Non-pigmented ciliary epithelial cell (primary cell): ENCODE data around the gene RIMBP3C.
"Not testable (repeated sequence)": the region's sequence is repeated elsewhere in the genome, so short reads cannot be mapped to it uniquely, and the experiment has no call there.

Experiments used
- DNase-seq: peaks from one replicate; pipeline ENCODE4 v3.0.0-alpha.2; 2010; ENCODE audit warnings: low read depth

The RIMBP3C gene

DNA sequence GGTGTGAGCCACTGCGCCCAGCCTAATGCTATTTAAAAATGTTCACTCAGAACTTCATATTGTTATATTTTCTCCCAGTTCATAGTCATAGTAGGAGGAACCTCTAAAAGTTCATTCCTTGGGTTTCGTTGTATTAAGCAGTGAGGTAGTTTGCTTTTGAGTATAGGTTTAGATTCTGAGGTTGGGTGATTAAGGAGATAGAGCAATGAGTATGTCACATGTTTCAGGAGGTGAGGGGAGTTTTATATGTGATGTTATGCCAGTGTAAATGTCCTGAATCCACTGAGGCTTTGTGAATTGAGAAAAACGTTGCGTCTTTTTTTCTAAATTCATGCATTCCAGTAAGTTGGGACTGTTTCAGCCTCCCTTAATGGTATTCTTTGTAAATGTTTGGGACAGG, 20.4 kb upstream of the RIMBP3C start:
- no peak for DNase-seq

DNA sequence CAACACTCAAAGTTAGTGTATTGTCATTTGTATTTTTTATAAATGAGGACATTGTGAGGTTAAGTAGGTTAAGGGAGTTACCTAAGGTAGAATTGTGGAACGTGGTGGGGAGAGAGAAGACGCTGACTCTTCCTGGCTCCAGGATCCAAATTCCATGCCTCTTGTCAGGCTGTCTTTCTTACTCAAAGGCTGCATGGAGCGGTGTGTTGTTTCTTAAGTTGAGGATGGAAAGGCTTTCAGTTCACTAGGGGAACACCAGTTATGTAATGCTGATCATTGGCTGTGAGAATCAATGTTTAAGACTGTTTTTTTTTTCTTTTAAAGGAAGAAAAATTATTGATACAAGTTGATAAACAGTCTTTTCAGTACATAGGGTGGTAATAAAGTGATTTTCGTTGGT, 19.1 kb upstream of the RIMBP3C start:
- no peak for DNase-seq

DNA sequence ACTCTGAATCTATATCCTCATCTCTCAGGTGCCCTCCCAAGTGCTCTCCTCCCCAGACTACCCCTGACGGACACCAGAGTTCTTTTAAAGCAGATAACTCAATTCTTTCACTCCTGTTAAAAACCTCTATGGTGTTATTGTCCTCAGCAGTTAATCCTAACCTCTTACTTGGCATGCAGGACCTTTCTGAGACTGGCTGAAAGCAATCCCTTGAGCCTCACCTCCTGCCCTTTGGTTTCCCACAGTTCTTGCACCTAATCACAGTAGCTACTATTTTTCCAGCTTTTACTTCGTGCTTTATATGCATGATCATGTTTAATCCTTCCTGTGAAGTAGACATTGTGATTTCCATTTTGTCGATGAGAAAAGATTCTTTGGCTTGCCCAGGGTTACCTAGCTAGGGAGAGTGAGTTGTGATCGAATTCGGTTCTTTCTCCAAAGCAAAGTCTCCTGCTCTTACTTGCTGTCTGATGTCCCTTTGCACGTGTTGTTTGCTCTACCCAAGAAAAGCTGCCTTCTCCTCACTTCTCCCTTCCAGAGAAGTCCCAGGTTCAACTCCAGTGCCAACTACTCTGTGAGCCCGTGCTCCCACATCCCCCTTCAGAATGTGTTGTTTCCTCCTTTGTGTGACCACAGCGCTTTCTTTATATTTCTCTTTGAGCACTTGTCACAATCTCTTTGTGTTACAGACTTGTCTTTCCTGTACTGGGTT, 18.4 kb upstream of the RIMBP3C start:
- DNase-seq = no peak

DNA sequence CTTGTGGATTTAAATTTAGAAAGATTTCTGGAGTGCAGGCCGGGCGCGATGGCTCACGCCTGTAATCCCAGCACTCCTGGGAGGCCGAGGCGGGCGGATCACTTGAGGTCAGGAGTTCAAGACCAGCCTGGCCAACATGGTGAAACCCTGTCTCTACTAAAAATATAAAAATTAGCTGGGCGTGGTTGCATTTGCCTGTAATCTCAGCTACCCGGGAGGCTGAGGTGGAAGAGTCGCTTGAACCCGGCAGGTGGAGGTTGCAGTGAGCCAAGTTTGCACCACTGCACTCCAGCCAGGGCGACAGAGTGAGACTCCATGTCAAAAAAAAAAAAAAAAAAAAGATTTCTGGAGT, 17.8 kb upstream of the RIMBP3C start:
- DNase-seq = not testable (repeated sequence)

DNA sequence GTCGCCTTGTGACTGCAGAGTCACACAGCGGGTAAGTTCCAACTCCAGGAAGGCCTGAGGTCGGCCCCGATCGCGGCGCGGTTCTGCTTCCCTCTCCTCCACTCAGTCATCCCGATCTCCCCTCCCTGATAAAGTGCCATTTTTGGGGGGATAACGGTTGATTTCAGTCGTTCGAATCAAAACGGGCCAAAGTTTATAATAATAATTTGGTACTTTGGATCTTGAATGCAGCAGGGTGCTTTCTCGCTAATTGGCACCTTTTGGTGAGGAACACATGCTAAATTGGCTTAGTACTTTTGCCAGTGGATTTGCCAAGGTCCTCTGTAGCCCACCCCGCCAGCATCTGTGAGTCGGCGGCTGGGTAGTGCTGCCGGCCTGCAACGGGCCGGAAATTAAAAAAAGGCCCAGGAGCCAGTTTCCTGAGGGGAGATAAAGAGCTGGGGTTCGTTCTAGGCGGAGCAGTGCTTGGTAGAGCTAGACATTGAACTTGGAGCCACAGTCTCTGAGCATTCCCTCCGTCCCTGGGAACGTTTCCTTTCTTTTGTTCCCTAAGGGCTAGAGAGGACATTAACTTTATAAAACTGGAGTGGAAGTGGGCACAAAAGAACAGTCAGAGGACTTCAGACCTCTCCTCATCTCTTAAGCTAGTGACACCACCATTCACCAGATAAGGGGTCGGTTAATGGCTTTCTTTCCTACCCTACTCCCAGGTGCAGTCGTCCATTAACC, 17.2 kb upstream of the RIMBP3C start:
- no peak for DNase-seq

DNA sequence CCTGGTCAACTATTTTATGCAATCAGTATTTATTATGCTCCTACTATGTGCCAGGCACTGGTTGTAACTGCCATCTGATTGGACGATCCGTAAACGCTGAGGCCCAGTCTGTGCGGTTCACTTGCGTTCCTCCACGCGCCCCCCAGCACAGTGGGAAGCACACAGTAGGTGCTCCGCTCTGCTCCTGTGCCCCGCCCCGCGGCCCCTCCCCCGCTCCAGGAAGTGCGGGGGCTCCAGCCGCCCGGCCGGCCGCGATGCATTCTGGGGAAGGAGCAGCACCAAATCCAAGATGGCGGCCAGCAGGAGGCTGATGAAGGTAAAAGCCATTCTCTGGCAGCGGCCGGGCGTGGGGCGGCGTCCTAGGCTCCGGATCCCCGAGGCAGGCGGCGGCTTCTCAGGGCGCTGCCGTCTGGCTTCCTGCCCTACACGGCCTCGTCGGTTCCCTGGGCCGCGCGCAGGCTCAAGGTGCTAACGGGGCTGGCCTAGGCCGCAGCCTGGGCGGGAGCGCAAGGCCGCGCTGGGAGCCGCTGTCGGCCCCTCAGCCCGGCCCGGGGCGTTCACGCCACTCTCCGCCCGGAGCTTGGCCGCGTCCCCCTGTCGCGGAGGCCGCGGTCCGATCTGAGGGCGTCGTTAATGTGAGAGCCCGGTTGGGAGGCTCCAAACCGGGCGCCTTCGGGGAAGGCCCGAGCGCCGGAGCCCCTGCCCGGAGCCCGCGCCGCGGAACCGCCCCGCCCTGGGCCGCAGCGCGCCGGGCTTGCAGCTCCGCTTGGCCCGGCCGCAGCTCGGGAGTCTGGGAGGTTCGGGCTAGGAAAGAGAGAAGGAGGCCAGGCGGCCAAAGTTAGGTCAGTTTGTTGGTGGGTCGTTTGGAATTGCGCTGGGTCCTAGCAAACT, 16.4 kb upstream of the RIMBP3C start, which contains the start of gene UBE2L3:
TSS of gene UBE2L3 (plus strand) at position 259 of the 891 bp plus-strand sequence. CDS start at position 290, 31 bp downstream.
- DNase-seq = no peak

DNA sequence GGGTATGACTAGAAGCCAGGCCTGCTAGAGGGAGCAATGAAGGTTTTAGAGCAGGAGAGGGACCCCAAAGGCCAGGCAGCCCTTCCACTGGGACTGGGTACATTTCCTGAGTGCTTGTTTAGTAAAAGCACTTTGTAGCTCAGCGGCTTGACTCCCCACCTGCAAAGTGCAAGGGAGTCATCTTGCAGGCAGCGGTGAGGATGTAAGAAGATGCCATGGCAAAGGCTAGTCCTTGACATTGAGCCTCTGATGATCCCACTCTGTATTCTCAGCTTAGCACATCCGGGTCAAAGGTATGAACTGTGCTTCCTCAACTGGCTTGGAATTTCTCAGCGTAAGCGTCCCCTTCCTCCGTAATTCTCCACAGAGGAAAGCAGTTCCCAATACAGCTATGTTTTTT, 13.2 kb upstream of the RIMBP3C start:
- no peak for DNase-seq

DNA sequence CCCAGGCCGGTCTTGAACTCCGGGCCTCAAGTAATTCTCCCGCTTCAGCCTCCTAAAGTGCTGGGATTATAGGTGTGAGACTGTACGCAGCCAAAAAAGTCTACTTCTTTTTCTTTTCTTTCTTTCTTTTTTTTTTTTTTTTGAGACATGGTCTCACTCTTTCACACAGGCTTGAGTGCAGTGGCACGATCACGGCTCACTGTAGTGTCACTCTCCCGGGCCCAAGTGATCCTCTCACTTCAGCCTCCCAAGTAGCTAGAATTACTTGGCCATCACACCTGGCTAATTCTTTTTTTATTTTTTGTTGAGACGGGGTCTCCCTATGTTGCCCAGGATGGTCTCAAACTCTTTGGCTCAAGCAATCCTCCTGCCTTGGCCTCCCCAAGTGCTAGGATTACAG, 12.7 kb upstream of the RIMBP3C start:
- no peak for DNase-seq

DNA sequence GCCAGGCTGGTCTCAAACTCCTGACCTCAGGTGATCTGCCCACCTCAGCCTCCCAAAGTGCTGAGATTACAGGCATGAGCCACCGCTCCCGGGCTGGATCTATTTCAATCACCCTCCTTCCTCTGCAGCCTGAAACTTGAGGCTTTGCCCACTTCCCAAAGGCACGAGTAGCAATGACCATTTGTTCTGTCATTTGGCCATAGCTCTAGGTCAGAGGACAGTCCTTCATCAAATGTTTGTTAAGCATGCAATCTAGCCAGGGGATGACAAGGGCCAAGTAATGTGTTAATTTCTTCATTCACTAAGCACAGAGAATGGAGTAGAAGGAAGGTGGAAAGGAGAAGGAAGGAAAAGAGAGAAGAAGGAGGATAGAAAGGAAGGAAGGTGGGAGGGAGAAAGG, 9.4 kb upstream of the RIMBP3C start:
- DNase-seq = not testable (repeated sequence)

DNA sequence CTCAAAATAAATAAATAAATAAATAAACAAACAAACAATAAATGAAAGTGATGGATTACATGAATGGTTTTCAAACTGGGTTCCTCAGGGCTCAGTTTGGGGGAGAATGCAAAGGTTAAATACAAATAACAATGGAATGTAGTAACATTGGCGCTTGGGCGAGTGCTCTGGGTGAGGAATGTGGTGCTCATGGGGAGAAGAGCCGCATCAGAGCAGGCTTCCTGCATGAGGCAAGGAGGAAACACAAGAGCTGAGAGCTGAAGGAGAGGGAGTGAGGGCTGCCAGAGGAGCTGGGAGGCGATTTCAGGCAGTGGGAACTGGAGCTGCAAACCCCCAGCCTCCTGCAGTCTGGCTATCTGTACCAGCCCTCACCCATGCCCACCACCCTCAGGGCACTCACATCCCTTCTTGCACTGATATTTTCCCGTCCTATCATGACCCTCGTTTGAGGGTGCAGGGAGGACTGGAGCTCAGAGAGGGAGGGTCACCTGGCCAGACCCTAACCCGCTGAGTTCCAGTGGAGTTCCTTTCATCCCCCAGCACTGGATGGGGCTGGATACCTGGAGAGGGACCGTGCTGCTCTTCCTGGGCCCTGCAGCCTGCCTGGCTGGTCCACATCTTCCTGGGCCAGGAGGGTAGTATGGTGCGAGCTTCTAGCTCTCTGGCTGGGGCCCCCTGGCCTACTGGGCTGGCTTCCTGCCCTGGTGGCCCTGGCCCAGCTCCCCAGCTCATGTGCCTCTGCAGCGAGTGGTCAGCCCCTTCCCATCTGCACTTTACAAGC, 8.3 kb upstream of the RIMBP3C start:
- not testable (repeated sequence) for DNase-seq

DNA sequence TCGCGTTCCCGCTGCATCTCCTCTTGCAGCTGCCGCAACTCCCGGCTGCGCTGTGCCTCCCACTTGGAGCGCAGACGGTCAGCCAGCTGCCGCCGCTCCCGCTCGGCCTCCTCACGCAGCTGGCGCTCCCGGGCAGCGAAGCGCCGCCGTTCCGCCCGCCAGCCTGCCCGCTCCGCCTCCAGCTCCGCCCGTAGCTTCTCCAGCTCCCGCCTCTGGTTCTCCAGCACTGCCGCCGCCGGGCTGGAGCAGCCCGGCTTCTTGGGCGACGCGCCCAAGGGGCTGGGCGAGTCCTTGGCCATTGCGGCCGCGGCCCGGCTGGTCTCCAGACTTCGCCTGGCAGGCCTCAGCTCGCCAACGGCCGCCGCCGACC, 598 bp downstream of the RIMBP3C start:
- DNase-seq = not testable (repeated sequence)

DNA sequence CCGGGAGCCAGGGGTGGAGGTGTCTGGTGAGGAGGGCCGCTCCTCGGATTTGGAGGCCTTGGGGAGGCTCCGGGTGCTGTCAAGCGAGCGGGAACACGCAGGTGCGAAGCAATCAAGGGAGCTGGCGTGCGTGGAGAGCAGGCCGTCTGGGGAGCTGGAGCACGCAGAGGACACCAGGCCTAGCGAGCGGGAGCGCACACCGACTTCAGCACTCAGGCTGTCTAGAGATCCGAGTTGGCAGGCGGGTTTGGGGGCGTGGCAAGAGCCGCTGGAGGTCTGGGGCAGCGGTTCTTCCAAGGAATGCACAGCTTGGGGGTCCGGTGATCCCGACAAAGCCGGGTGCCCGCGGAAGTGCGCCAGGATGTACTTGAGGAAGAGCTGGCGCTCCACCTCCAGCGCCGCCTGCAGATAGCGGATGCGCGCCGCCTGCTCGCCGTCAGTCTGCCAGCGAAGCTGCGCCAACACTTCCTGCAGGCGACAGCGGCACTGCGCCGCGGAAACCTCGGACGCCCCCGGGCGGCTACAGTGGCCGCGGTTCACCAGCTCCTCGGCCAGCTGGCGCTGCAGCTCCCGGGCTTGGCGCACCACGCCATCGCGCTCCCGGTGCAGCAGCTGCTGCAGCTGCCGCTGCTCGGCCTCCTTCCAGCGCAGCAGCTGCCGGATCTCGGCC, 1.1 kb downstream of the RIMBP3C start:
- DNase-seq = not testable (repeated sequence)

DNA sequence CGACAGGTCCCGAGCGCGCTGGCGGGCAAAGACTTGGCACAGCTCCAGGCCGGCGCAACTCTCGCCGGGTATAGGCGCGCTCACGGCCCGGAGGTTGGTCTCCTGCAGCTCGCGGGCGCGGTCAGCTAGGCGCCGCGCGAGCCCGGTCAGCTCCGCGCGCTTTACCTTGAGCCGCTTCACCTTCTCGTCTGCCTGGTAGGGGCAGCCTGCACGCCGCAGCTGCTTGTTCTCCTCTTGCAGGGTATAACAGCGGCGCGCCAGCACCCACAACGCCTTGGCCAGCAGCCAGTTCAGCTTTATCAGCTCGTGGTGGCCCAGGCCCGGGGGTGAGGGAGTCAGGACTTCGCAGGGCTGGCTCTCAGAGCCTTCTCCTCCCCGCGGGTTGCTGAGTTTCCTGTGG, 1.7 kb downstream of the RIMBP3C start:
- DNase-seq = not testable (repeated sequence)

DNA sequence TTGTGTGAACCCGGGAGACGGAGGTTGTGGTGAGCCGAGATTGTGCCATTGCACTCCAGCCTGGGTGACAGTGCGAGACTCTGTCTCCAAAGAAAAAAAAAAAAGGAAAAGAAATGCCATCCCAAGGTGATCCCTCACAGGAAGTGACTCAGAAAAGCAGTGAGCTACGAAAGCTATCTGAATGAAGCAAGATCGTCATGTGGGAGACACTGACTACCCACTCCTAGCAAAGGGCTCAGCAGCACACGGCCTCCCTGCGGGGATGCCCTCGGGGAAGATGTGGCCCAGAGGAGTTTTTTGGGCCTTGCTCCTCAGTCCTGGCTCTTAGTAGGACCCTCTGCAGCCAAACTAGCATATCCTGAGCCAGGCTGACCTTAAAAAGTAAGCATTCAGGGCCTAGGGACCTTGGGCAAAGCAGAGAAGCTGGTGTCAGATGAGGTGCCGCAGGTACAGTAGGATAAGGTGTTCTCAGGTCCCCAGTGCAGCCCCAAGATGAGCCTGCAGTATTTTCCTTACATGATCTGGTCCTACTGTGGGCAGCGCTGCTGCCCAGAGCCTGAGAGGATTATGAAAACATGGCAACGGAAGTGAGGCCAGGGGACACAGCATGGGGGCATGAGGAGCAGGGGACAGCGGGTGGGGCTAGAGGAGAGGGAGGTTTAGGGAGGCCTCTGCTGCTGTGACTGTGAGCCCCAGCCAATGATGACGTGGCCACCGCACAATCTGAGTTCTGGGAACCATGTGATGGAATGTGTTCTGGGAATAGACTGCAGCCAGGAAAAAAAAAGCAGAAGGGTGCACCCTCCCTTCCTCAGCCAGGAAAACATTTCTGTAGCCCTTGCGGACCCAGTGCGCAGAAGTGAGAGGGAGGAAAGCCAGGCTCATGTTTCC, 6.6 kb downstream of the RIMBP3C start:
- not testable (repeated sequence) for DNase-seq

DNA sequence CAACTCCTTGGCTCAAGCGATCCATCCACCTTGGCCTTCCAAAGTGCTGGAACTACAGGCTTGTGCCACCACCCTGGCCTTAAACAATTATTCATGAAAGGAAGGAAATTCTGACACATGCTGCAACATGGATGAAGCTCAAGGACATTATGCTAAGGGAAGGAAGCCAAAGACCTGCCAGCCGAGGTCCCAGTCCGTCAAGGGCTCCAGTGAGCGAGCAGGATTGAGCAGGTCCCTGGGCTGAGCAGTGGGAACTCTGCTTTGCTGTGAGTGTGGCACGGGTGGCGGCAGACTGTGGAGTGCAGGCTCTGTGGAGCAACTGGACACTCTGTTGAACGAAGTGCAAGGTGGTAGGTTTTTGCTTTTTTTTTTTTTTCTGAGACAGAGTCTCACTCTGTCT, 11.4 kb downstream of the RIMBP3C start:
- DNase-seq = not testable (repeated sequence)

DNA sequence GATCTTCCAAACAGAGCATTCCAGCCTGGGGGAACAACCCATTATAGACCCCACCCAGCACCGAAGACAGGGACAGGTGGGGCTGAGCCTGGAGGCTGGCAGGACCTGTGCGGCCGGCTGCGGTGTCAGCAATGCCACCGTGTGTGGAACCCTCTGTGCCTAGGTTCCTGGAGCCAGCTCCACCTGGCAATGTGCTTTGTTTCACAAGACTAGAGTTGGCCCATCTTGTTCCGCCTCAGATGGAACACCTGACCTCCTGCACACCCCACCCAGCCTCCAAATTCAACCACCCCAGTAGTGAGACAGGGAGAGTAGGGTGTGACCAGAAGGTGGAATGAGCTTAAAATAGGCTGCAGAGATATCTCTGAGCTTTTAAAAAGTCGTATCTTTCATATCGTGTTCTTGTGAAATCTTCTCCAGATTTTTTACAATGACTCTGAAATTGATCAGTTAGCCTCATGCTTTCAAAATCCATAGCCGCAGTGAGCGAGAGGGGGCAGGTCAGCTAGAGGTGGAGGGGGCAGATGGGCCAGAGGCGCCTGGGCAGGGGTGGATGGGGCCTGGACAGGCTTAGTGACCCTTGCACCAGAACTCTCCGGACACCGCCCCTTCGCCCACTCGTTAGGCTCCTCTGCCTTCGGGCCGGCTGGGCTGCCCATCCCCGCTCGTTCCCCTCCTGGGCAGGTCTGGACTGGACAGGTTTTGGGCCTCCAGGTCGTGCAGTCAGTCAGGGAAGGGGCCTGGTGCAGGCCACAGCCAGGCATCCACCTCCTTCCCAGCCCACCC, 18.2 kb downstream of the RIMBP3C start:
- not testable (repeated sequence) for DNase-seq

DNA sequence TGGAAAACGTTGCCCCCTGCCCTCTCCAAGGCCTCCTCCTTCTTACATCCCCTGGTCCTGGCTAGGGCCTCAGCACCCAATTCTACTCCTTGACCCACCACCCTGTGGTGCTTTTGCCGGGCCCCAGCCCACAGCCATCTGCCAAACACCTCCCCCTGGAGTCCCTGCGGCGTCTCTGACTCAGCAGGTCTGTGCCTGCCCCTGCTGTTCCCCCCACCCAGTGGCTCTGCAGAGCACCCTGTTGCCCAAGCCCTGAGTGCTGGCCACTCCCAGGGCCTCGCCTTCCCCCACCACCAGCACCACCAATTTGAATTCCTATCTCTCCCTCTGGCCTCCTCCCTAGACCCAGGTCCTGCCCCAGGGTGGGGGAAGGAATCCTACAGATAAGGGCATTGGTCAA, 19.7 kb downstream of the RIMBP3C start:
- DNase-seq = not testable (repeated sequence)

DNA sequence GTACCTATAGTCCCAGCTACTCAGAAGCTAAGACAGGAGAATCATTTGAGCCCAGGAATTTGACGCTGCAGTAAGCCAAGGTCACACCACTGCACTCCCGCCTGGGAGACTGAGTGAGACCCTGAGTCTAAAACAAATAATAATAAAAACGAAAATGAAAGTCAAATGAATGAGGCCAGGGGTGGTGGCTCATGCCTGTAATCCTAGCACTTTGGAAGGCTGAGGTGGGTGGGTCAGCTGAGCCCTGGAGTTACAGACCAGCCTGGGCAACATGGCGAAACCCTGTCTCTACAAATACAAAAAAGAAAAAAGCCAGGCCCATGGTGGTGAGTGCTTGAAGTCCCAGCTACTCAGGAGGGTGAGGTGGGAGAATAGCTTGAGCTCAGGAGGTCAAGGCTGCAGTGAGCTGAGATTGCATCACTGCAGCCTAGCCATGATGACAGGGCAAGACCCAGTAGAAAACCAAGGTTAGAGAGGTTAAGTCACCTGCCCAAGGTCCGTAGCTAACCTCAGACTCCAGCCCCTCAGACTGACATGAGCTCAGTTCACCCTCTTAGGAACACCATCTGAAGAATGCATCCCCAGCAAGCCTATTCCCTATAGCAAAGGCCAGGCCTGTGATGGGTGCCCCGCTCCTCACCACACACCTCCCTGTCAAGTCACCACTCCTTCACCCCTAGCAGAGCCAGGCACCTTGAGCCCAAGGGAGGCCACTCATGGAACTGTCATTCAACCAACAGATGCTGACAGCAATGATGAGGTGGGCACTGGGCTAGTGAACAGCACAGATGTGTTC, 24.4 kb downstream of the RIMBP3C start:
- DNase-seq = not testable (repeated sequence)
